GM23338 (cell line): ENCODE measurements around the gene NXPH4. TPM values are rescaled to one million over a fixed set of nuclear protein-coding genes. Genes with fewer than 3 reads are reported as not detected.

Source experiments
- ATAC-seq: fragments of 200-7000 bp; cut with Tn5 transposase; 3 replicates; pipeline ENCODE4 v1.9.1; 2020
- DNase-seq: peaks from one replicate; pipeline ENCODE4 v3.0.0-alpha.2; 2015; ENCODE audit warnings: low spot score
- H2AFZ ChIP-seq: fragments of 200-600 bp; sonication (generic); 2 replicates; pipeline ENCODE4 v1.8.0; 2016; ENCODE audit warnings: antibody characterized with exemption, mild to moderate bottlenecking, moderate library complexity
- H3F3A ChIP-seq: fragments of 200-600 bp; sonication (generic); replicated peaks from 2 replicates; pipeline ENCODE4 v1.8.0; 2017; ENCODE audit warnings: antibody characterized with exemption, mixed run types, low read depth
- H3K27ac ChIP-seq: fragments of 200-600 bp; sonication (generic); 2 replicates; pipeline ENCODE4 v1.6.1; 2016; ENCODE audit warnings: low read depth
- H3K27me3 ChIP-seq: fragments of 200-600 bp; sonication (generic); 2 replicates; pipeline ENCODE4 v1.8.0; 2016; ENCODE audit warnings: mild to moderate bottlenecking, mixed run types, moderate library complexity; ENCODE audit not compliant: insufficient read depth
- H3K36me3 ChIP-seq: fragments of 200-600 bp; sonication (generic); 2 replicates; pipeline ENCODE4 v1.8.0; 2016; ENCODE audit warnings: mild to moderate bottlenecking; ENCODE audit not compliant: insufficient read depth
- H3K4me1 ChIP-seq: fragments of 200-600 bp; sonication (generic); 2 replicates; pipeline ENCODE4 v1.8.0; 2016; ENCODE audit warnings: mild to moderate bottlenecking, moderate library complexity; ENCODE audit not compliant: insufficient read depth
- H3K4me2 ChIP-seq: fragments of 200-600 bp; sonication (generic); 2 replicates; pipeline ENCODE4 v1.7.1; 2017; ENCODE audit warnings: mixed run types
- H3K4me3 ChIP-seq: fragments of 200-600 bp; sonication (generic); 2 replicates; pipeline ENCODE4 v1.6.1; 2016; ENCODE audit warnings: mixed run types
- H3K79me2 ChIP-seq: fragments of 200-600 bp; sonication (generic); replicated peaks from 2 replicates; pipeline ENCODE4 v1.8.0; 2017; ENCODE audit warnings: mild to moderate bottlenecking; ENCODE audit not compliant: insufficient read depth
- H3K9me2 ChIP-seq: fragments of 200-600 bp; sonication (generic); 2 replicates; pipeline ENCODE4 v1.8.0; 2017; ENCODE audit not compliant: insufficient read depth
- H4K20me1 ChIP-seq: fragments of 200-600 bp; sonication (generic); replicated peaks from 2 replicates; pipeline ENCODE4 v1.8.0; 2017; ENCODE audit warnings: mild to moderate bottlenecking; ENCODE audit not compliant: insufficient read depth
- H3K27ac Mint-ChIP-seq: 2 replicates; pipeline ENCODE4 v1.8.0; 2020; ENCODE audit warnings: inconsistent platforms, mild to moderate bottlenecking, moderate library complexity, mixed read lengths
- H3K27me3 Mint-ChIP-seq: 3 replicates; pipeline ENCODE4 v1.8.0; 2022; ENCODE audit warnings: low read depth, mild to moderate bottlenecking, moderate library complexity, mixed read lengths, inconsistent platforms; ENCODE audit not compliant: insufficient read depth, poor library complexity
- H3K36me3 Mint-ChIP-seq: 3 replicates; pipeline ENCODE4 v1.8.0; 2021; ENCODE audit warnings: low read depth, mild to moderate bottlenecking, inconsistent platforms, moderate library complexity, mixed read lengths
- H3K4me1 Mint-ChIP-seq: 3 replicates; pipeline ENCODE4 v1.8.0; 2020; ENCODE audit warnings: mild to moderate bottlenecking, inconsistent platforms, mixed read lengths
- H3K4me3 Mint-ChIP-seq: 3 replicates; pipeline ENCODE4 v1.8.0; 2021; ENCODE audit warnings: moderate library complexity, mild to moderate bottlenecking, inconsistent platforms, mixed read lengths
- H3K9me3 Mint-ChIP-seq: 3 replicates; pipeline ENCODE4 v1.8.0; 2020; ENCODE audit warnings: moderate library complexity, mild to moderate bottlenecking, inconsistent platforms, mixed read lengths
- JUNB ChIP-seq: IDR thresholded peaks from one replicate; pipeline ENCODE4 v1.6.1; 2016; ENCODE audit warnings: antibody characterized with exemption; ENCODE audit not compliant: unreplicated experiment
- ZNF331 ChIP-seq: fragments of 250-450 bp; sonication (Bioruptor Pico); IDR thresholded peaks from 2 replicates; pipeline ENCODE4 v1.5.0; 2020; ENCODE audit warnings: low read depth, mild to moderate bottlenecking, moderate library complexity
- ZNF462 ChIP-seq: fragments of 250-450 bp; sonication (Bioruptor Pico); IDR thresholded peaks from 2 replicates; pipeline ENCODE4 v1.5.0; 2020; ENCODE audit warnings: mild to moderate bottlenecking, moderate library complexity
- polyA plus RNA-seq: library from polyadenylated mRNA; unstranded; fragments of >200 nt; fragmentation: Nextera tagmentation; extraction: Ambion mirVana; gene quantifications from 2 replicates; pipeline ENCODE4 v1.2.1, GENCODE V29; 2016
- total RNA-seq: library from RNA; depleted of rRNA; stranded (reverse); fragments of >200 nt; shearing (Covaris generic); gene quantifications from 2 replicates; pipeline ENCODE4 v1.2.3, GENCODE V29; 2014
- TF ChIP-seq, protein P1 (sequence below): IDR thresholded peaks from one replicate; pipeline ENCODE4 v1.6.1; 2018; ENCODE audit warnings: antibody characterized with exemption; ENCODE audit not compliant: unreplicated experiment

NXPH4 gene
- total and polyA plus RNA-seq, 2 experiments from 2014 or later: 0.89 to 1.5 TPM

DNA sequence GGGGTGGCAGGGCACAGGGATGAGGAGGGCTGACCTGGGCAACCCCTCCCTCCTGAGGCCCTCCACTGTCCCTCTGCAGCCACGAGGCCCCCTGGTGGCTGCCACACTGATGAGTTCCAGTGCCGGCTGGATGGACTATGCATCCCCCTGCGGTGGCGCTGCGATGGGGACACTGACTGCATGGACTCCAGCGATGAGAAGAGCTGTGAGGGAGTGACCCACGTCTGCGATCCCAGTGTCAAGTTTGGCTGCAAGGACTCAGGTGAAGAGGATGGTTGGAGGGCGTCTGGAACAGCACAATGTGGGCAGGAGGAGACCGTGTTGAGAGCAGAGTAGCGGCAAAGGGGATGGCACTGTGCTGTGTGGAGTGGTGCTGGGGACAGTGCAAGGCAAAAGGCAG, 43.5 kb upstream of the NXPH4 start (continued):
- TF ChIP-seq ZNF462 (CRISPR knock-in tag): no peak

DNA sequence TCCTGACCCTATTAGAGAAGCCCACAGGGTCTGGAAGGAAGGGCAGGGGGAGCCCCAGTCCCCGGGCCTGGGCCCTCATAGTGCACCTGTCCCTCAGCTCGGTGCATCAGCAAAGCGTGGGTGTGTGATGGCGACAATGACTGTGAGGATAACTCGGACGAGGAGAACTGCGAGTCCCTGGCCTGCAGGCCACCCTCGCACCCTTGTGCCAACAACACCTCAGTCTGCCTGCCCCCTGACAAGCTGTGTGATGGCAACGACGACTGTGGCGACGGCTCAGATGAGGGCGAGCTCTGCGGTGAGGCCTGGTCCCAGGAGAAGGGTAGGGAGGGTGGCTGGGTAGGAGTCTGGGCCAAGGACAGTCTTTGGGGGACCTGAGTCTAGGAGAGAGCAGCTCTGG, 42.9 kb upstream of the NXPH4 start:
- H3K4me1 ChIP-seq: no peaks in the 10 kb centered on the region
- no peaks in the 10 kb centered on the region for H3K27me3 ChIP-seq
- Mint-ChIP-seq H3K4me1 (peaks cover 6% of the 10 kb centered on the region), H3K27me3 (peaks cover 22% of the 10 kb centered on the region), H3K9me3 (no peaks in the 10 kb centered on the region; the same call in 2 of the 3 replicates), H3K36me3 (peaks cover 91% of the 10 kb centered on the region), H3K4me3 (no peak overlapping the region), H3K27ac (no peak overlapping the region)
- H2AFZ ChIP-seq: no peak overlapping the region
- peaks cover 15% of the 10 kb centered on the region; the same call in 1 of the 2 replicates for H3F3A ChIP-seq
- H3K9me2 ChIP-seq: no peaks in the 10 kb centered on the region
- H3K79me2 ChIP-seq: no peaks in the 10 kb centered on the region; the same call in 1 of the 2 replicates
- no peak overlapping the region for H3K4me3 ChIP-seq
- ATAC-seq: no peak
- peaks cover 20% of the 10 kb centered on the region; the same call in 1 of the 2 replicates for H4K20me1 ChIP-seq
- no peak overlapping the region for H3K27ac ChIP-seq
- peaks cover 26% of the 10 kb centered on the region for H3K36me3 ChIP-seq
- no peak for DNase-seq
- no peak overlapping the region for H3K4me2 ChIP-seq
- TF ChIP-seq ZNF331 (CRISPR knock-in tag) (no peak), JUNB (no peak)
- TF ChIP-seq, protein P1, sequence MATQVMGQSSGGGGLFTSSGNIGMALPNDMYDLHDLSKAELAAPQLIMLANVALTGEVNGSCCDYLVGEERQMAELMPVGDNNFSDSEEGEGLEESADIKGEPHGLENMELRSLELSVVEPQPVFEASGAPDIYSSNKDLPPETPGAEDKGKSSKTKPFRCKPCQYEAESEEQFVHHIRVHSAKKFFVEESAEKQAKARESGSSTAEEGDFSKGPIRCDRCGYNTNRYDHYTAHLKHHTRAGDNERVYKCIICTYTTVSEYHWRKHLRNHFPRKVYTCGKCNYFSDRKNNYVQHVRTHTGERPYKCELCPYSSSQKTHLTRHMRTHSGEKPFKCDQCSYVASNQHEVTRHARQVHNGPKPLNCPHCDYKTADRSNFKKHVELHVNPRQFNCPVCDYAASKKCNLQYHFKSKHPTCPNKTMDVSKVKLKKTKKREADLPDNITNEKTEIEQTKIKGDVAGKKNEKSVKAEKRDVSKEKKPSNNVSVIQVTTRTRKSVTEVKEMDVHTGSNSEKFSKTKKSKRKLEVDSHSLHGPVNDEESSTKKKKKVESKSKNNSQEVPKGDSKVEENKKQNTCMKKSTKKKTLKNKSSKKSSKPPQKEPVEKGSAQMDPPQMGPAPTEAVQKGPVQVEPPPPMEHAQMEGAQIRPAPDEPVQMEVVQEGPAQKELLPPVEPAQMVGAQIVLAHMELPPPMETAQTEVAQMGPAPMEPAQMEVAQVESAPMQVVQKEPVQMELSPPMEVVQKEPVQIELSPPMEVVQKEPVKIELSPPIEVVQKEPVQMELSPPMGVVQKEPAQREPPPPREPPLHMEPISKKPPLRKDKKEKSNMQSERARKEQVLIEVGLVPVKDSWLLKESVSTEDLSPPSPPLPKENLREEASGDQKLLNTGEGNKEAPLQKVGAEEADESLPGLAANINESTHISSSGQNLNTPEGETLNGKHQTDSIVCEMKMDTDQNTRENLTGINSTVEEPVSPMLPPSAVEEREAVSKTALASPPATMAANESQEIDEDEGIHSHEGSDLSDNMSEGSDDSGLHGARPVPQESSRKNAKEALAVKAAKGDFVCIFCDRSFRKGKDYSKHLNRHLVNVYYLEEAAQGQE: no peak
